K562 treated with DMSO at 1 percent for 48 hours (cell line): ENCODE measurements around the gene HK3. TPM values are rescaled to one million over a fixed set of nuclear protein-coding genes. Genes with fewer than 3 reads are reported as not detected.

Experiments used
- total RNA-seq: library from RNA; unstranded; fragments of 300-600 nt; gene quantifications from 2 replicates; pipeline ENCODE4 v1.2.3, GENCODE V29; 2022; ENCODE audit warnings: low replicate concordance; ENCODE audit errors: extremely low read depth

HK3 gene
- not detected in 2 replicates for total RNA-seq

DNA sequence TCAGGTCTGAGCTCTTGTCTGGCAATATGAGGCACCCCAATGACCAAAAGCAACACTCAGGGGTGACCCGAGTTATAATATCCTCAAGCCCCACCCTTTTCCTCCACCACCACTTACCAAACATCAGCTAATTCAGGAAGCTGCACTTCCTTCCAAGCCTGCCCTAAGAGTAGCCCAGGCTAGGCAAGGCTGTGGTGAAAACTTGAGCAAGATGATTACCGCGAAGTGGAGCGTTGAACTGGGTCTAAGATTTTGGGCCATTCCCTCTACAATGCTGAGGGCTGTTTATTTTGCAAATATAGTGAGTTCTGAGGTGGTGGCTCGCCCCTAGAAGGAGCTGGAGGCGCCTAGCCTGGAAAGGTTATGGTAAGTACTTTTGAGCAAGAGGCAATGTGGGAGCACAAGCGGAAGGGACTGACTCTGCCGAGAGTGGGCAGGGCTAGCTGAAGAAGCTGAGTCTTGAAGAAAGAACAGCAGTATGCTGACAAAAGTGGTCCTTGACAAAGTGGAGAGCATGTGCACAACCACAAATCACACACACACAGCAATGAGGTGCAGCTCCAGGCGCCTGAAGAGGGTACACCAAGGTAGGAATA lies at the start of gene HK3:
Gene HK3 (minus strand): TSS at position 51 of the 596 bp plus-strand sequence. CDS start 3,187 bp downstream, outside the sequence.

Other genes starting within 250 kb of the HK3 start
- not detected in 2 replicates for gene UNC5A, start 88.8 kb downstream of the HK3 start, total RNA-seq
- not detected in 2 replicates for gene UIMC1, start 107.4 kb upstream of the HK3 start, total RNA-seq
- gene ZNF346, start 123.3 kb upstream of the HK3 start, total RNA-seq, result not detected in 2 replicates
- not detected in 2 replicates for gene FGFR4, start 187.6 kb upstream of the HK3 start, total RNA-seq
- gene NSD1, start 234.4 kb upstream of the HK3 start, total RNA-seq, result not detected in 2 replicates